ENCODE results near the gene ARMC12. TPM values are rescaled to one million over a fixed set of nuclear protein-coding genes. Genes with fewer than 3 reads are reported as not detected.

Gene ARMC12
- total and polyA plus RNA-seq, 2 of the 13 experiments (the other 11 are each of a cell fraction or from before 2014, with no cell fraction given): 1.3 TPM; not detected in 1

- TF ChIP-seq ZFP90 (CRISPR knock-in tag; IDR thresholded peaks at IDR 0.05; ENCODE audit: borderline replicate concordance) (peak; percentile 66; the same call in 1 of the 2 replicates), FLYWCH1 (CRISPR knock-in tag; IDR thresholded peaks at IDR 0.05) (peak; percentile 94; the same call in 1 of the 2 replicates), ZBTB21 (CRISPR knock-in tag; IDR thresholded peaks at IDR 0.05) (no peak), ZBTB8A (CRISPR knock-in tag; IDR thresholded peaks at IDR 0.05; ENCODE audit: borderline replicate concordance, low read depth) (no peak), ZBTB25 (CRISPR knock-in tag; IDR thresholded peaks at IDR 0.05) (no peak; the same call in 1 of the 2 replicates), ZNF547 (CRISPR knock-in tag; IDR thresholded peaks at IDR 0.05) (no peak; the same call in 1 of the 2 replicates), SKIL (CRISPR knock-in tag; IDR thresholded peaks at IDR 0.05; ENCODE audit: borderline replicate concordance) (no peak), BCLAF1 (IDR thresholded peaks at IDR 0.05) (no peak), EZH2 (conservative IDR thresholded peaks at IDR 0.05; ENCODE audit: low read depth, low read length) (no peak), SIX4 (CRISPR knock-in tag; IDR thresholded peaks at IDR 0.05) (no peak), ZNF570 (CRISPR knock-in tag; IDR thresholded peaks at IDR 0.05; ENCODE audit: borderline replicate concordance) (no peak), ZNF710 (CRISPR knock-in tag; IDR thresholded peaks at IDR 0.05; ENCODE audit: borderline replicate concordance) (no peak; the same call in 1 of the 2 replicates), ATF5 (CRISPR knock-in tag; IDR thresholded peaks at IDR 0.05; ENCODE audit: low read depth) (no peak), SALL1 (CRISPR knock-in tag; IDR thresholded peaks at IDR 0.05) (peak; percentile 66), SALL2 (CRISPR knock-in tag; IDR thresholded peaks at IDR 0.05) (peak; percentile 74), ZNF143 (CRISPR knock-in tag; IDR thresholded peaks at IDR 0.05) (peak; percentile 20; the same call in 1 of the 2 replicates), ZNF501 (CRISPR knock-in tag; IDR thresholded peaks at IDR 0.05) (peak; percentile 97), TIGD3 (CRISPR knock-in tag; IDR thresholded peaks at IDR 0.05; ENCODE audit: borderline replicate concordance) (no peak)
Measured at GRCh38 chr6:35688605-35689322, 48.1 kb upstream of the ARMC12 start, which contains the start of gene FKBP5 (continued).

All from HepG2 (cell line).